Trophoblast cell (in vitro differentiated cells and primary cell): ENCODE data around the gene USP17L15.
A peak's percentile ranks its signal among the peaks of the same experiment; 100 is the strongest.
"Not testable (repeated sequence)": the region's sequence is repeated elsewhere in the genome, so short reads cannot be mapped to it uniquely, and the experiment has no call there.

Experiments
- DNase-seq, 2 donors: peaks; one replicate each; pipeline ENCODE4 v3.0.0-alpha.2; 2016
- H2AFZ ChIP-seq: 2 replicates; pipeline ENCODE4 v1.6.1; 2013; ENCODE audit warnings: low read length, moderate library complexity, mild to moderate bottlenecking; ENCODE audit not compliant: insufficient read depth, poor library complexity
- H2AK5ac ChIP-seq: 2 replicates; pipeline ENCODE4 v1.6.1; 2013; ENCODE audit warnings: mild to moderate bottlenecking, low read length
- H2BK120ac ChIP-seq: 2 replicates; pipeline ENCODE4 v1.6.1; 2013; ENCODE audit warnings: low read length, mild to moderate bottlenecking, moderate library complexity; ENCODE audit not compliant: insufficient read depth, poor library complexity
- H2BK12ac ChIP-seq: 2 replicates; pipeline ENCODE4 v1.6.1; 2013; ENCODE audit warnings: mild to moderate bottlenecking, low read length, moderate library complexity
- H2BK5ac ChIP-seq: 2 replicates; pipeline ENCODE4 v1.6.1; 2013; ENCODE audit warnings: low read length, low read depth, moderate library complexity, mild to moderate bottlenecking; ENCODE audit not compliant: poor library complexity
- H3K14ac ChIP-seq: 2 replicates; pipeline ENCODE4 v1.6.1; 2013; ENCODE audit warnings: mild to moderate bottlenecking, low read length
- H3K18ac ChIP-seq: 2 replicates; pipeline ENCODE4 v1.6.1; 2013; ENCODE audit warnings: mild to moderate bottlenecking, low read length
- H3K23ac ChIP-seq: 2 replicates; pipeline ENCODE4 v1.6.1; 2013; ENCODE audit warnings: low read length
- H3K27ac ChIP-seq: 2 replicates; pipeline ENCODE4 v1.5.1; 2013; ENCODE audit warnings: low read depth, mild to moderate bottlenecking, inconsistent platforms, low read length, moderate library complexity
- H3K27me3 ChIP-seq: 2 replicates; pipeline ENCODE4 v1.6.1; 2013; ENCODE audit warnings: inconsistent platforms, mild to moderate bottlenecking, low read length, moderate library complexity; ENCODE audit not compliant: insufficient read depth
- H3K36me3 ChIP-seq, 2 experiments: 1 replicate in 1 of 2; 2 replicates in 1 of 2; pipeline ENCODE4 v1.6.1; 2013; ENCODE audit warnings: low read length in 2 of 2, mild to moderate bottlenecking in 2 of 2, moderate library complexity in 1 of 2; ENCODE audit not compliant: insufficient read depth in 2 of 2, control insufficient read depth in 1 of 2
- H3K4ac ChIP-seq: 2 replicates; pipeline ENCODE4 v1.6.1; 2013; ENCODE audit warnings: low read depth, mild to moderate bottlenecking, low read length, moderate library complexity
- H3K4me1 ChIP-seq, 2 experiments: 1 replicate in 1 of 2; 2 replicates in 1 of 2; pipeline ENCODE4 v1.6.1; 2013; ENCODE audit warnings: low read length in 2 of 2, mild to moderate bottlenecking in 2 of 2, moderate library complexity in 1 of 2; ENCODE audit not compliant: insufficient read depth in 2 of 2, control insufficient read depth in 1 of 2
- H3K4me2 ChIP-seq: 2 replicates; pipeline ENCODE4 v1.6.1; 2013; ENCODE audit warnings: inconsistent platforms, mild to moderate bottlenecking, low read length, moderate library complexity
- H3K4me3 ChIP-seq: 2 replicates; pipeline ENCODE4 v1.5.1; 2013; ENCODE audit warnings: mild to moderate bottlenecking, low read depth, low read length, inconsistent platforms
- H3K79me1 ChIP-seq: one replicate; pipeline ENCODE4 v1.6.1; 2013; ENCODE audit warnings: low read length
- H3K79me2 ChIP-seq: 2 replicates; pipeline ENCODE4 v1.6.1; 2013; ENCODE audit warnings: low read length, mild to moderate bottlenecking; ENCODE audit not compliant: control insufficient read depth, insufficient read depth, poor library complexity
- H3K9ac ChIP-seq: 2 replicates; pipeline ENCODE4 v1.6.1; 2013; ENCODE audit warnings: mild to moderate bottlenecking, low read length
- H3K9me3 ChIP-seq: 2 replicates; pipeline ENCODE4 v1.6.1; 2013; ENCODE audit warnings: low read depth, mild to moderate bottlenecking, control low read depth, inconsistent platforms, low read length; ENCODE audit not compliant: insufficient read depth
- H4K12ac ChIP-seq: 2 replicates; pipeline ENCODE4 v1.6.1; 2013; ENCODE audit warnings: low read depth, mild to moderate bottlenecking, low read length, moderate library complexity
- H4K8ac ChIP-seq: 2 replicates; pipeline ENCODE4 v1.6.1; 2013; ENCODE audit warnings: low read depth, mild to moderate bottlenecking, low read length, moderate library complexity
- H4K91ac ChIP-seq: one replicate; pipeline ENCODE4 v1.6.1; 2013; ENCODE audit warnings: low read depth, mild to moderate bottlenecking, low read length, moderate library complexity
- WGBS: extraction: QIAGEN DNeasy Blood & Tissue Kit; methylation state at CpG from one replicate; pipeline ENCODE4 v1.1.7; 2013; ENCODE audit warnings: missing lambda C conversion rate; ENCODE audit not compliant: insufficient read length, insufficient coverage; ENCODE audit errors: extremely low coverage; 5-methylcytosine and 5-hydroxymethylcytosine counted together

Gene USP17L15

DNA sequence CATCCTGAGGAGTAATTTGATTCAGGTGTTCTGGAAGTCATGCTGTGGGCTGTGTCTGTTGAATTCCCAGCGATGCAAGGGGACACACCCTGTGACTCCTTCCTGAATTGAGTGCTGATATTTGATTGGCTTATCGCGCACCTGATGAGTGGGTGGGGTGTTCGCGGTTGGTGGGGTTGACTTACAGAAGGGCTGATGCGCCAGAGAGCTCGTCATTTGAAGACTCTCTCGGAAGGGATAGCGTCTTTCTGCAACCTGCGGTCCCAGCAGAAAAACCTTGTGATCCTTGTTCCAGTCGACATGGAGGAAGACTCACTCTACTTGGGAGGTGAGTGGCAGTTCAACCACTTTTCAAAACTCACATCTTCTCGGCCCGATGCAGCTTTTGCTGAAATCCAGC is 14.3 kb upstream of the USP17L15 start, which contains the start of gene USP17L12:
Gene USP17L12, plus strand, starts transcription at position 301 of the 400 bp plus-strand sequence. Its CDS starts 0 bp downstream, at position 301.
- H3K27me3 ChIP-seq, H3K14ac ChIP-seq, H2AFZ ChIP-seq, H2BK12ac ChIP-seq, H3K79me1 ChIP-seq, H3K36me3 ChIP-seq, H4K12ac ChIP-seq, H3K4me3 ChIP-seq, H3K9me3 ChIP-seq, H3K4me1 ChIP-seq, H3K79me2 ChIP-seq, H3K23ac ChIP-seq, H3K27ac ChIP-seq, H3K4ac ChIP-seq, H4K8ac ChIP-seq, H2BK5ac ChIP-seq, H3K9ac ChIP-seq, H2BK120ac ChIP-seq, H4K91ac ChIP-seq, H3K4me2 ChIP-seq, H3K18ac ChIP-seq, DNase-seq, H2AK5ac ChIP-seq: not testable (repeated sequence)
- WGBS, result no CpG with 5 or more reads among the region's 13 CpGs

DNA sequence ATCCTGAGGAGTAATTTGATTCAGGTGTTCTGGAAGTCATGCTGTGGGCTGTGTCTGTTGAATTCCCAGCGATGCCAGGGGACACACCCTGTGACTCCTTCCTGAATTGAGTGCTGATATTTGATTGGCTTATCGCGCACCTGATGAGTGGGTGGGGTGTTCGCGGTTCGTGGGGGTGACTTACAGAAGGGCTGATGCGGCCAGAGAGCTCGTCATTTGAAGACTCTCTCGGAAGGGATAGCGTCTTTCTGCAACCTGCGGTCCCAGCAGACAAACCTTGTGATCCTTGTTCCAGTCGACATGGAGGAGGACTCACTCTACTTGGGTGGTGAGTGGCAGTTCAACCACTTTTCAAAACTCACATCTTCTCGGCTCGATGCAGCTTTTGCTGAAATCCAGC is 9.6 kb upstream of the USP17L15 start, which contains the start of gene USP17L13:
Gene USP17L13, plus strand, starts transcription at position 301 of the 400 bp plus-strand sequence. Its CDS starts 0 bp downstream, at position 301.
- DNase-seq, H3K9me3 ChIP-seq, H3K18ac ChIP-seq, H3K79me1 ChIP-seq, H4K91ac ChIP-seq, H3K4me2 ChIP-seq, H3K14ac ChIP-seq, H2BK120ac ChIP-seq, H4K12ac ChIP-seq, H2BK12ac ChIP-seq, H3K36me3 ChIP-seq, H3K23ac ChIP-seq, H3K9ac ChIP-seq, H3K4me1 ChIP-seq, H3K4ac ChIP-seq, H3K4me3 ChIP-seq, H3K79me2 ChIP-seq, H2AFZ ChIP-seq, H3K27ac ChIP-seq, H2BK5ac ChIP-seq, H4K8ac ChIP-seq, H3K27me3 ChIP-seq, H2AK5ac ChIP-seq: not testable (repeated sequence)
- WGBS, result no CpG with 5 or more reads among the region's 14 CpGs

DNA sequence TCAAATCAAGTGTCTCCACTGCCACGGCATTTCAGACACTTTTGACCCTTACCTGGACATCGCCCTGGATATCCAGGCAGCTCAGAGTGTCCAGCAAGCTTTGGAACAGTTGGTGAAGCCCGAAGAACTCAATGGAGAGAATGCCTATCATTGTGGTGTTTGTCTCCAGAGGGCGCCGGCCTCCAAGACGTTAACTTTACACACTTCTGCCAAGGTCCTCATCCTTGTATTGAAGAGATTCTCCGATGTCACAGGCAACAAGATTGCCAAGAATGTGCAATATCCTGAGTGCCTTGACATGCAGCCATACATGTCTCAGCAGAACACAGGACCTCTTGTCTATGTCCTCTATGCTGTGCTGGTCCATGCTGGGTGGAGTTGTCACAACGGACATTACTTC is 3.9 kb upstream of the USP17L15 start:
- not testable (repeated sequence) for H3K9ac ChIP-seq, H2AFZ ChIP-seq, H2BK5ac ChIP-seq, H3K9me3 ChIP-seq, H3K18ac ChIP-seq, DNase-seq, H3K4me2 ChIP-seq, H2BK12ac ChIP-seq, H3K36me3 ChIP-seq, H3K79me1 ChIP-seq, H3K27me3 ChIP-seq, H2AK5ac ChIP-seq, H4K91ac ChIP-seq, H3K79me2 ChIP-seq, H3K14ac ChIP-seq, H4K8ac ChIP-seq, H2BK120ac ChIP-seq, H3K4me3 ChIP-seq, H3K4ac ChIP-seq, H4K12ac ChIP-seq, H3K23ac ChIP-seq, H3K27ac ChIP-seq, H3K4me1 ChIP-seq
- no CpG with 5 or more reads among the region's 8 CpGs for WGBS

DNA sequence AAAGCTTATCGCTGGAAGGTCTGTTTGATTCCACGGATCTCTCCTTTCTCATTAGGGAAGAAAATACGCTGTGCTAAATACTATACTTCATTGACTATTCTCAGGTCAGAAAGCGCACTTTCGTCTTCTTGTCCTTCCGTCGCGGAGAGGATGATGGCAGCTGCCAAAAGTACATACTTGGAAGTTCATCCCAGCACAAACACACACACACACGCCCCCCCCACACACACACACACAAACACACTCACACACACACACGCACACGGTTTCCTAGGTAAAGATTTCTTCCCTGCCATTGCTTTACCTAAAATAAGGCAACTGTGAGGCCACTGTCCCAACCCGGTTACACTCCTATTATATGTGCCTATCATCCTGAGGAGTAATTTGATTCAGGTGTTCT is 4.3 kb downstream of the USP17L15 start:
- not testable (repeated sequence) for H3K79me1 ChIP-seq, H3K4ac ChIP-seq, H3K9me3 ChIP-seq, H3K9ac ChIP-seq, H3K18ac ChIP-seq, H2BK120ac ChIP-seq, H3K79me2 ChIP-seq, H4K91ac ChIP-seq, H3K4me1 ChIP-seq, H3K27ac ChIP-seq, H4K8ac ChIP-seq, H2AK5ac ChIP-seq, H3K27me3 ChIP-seq, H3K23ac ChIP-seq, H2BK5ac ChIP-seq, H3K4me2 ChIP-seq, H2AFZ ChIP-seq, H3K36me3 ChIP-seq, H2BK12ac ChIP-seq, H4K12ac ChIP-seq, H3K14ac ChIP-seq
- DNase-seq, result peak; percentile 0
- 100% methylated on average over 2 of the region's 12 CpGs for WGBS
- peak overlapping the region; percentile 21 for H3K4me3 ChIP-seq
